Ectodermal cell (in vitro differentiated cells): ENCODE data around the gene ORC2.

Experiments used
- H3K27ac ChIP-seq: 2 replicates; pipeline ENCODE4 v1.7.0; 2013; ENCODE audit warnings: mild to moderate bottlenecking, low read depth, low read length; ENCODE audit not compliant: insufficient read depth, poor library complexity, severe bottlenecking
- H3K27me3 ChIP-seq: 2 replicates; pipeline ENCODE4 v1.7.0; 2013; ENCODE audit warnings: mild to moderate bottlenecking, low read length; ENCODE audit not compliant: insufficient read depth, control insufficient read depth, poor library complexity, severe bottlenecking
- H3K36me3 ChIP-seq: one replicate; pipeline ENCODE4 v1.7.0; 2013; ENCODE audit warnings: low read length; ENCODE audit not compliant: control insufficient read depth, insufficient read depth
- H3K4me1 ChIP-seq: one replicate; pipeline ENCODE4 v1.7.0; 2013; ENCODE audit warnings: low read length; ENCODE audit not compliant: control insufficient read depth, insufficient read depth
- H3K4me3 ChIP-seq: 2 replicates; pipeline ENCODE4 v1.7.0; 2013; ENCODE audit warnings: low read depth, low read length, control low read depth; ENCODE audit not compliant: insufficient read depth
- H3K9me3 ChIP-seq: 2 replicates; pipeline ENCODE4 v1.7.0; 2013; ENCODE audit warnings: mild to moderate bottlenecking, low read length, moderate library complexity; ENCODE audit not compliant: control insufficient read depth
- WGBS, 2 experiments: methylation state at CpG; one replicate each; pipeline ENCODE4 v1.1.7; 2013; ENCODE audit warnings: missing lambda C conversion rate in 2 of 2; 5-methylcytosine and 5-hydroxymethylcytosine counted together

Gene ORC2

DNA sequence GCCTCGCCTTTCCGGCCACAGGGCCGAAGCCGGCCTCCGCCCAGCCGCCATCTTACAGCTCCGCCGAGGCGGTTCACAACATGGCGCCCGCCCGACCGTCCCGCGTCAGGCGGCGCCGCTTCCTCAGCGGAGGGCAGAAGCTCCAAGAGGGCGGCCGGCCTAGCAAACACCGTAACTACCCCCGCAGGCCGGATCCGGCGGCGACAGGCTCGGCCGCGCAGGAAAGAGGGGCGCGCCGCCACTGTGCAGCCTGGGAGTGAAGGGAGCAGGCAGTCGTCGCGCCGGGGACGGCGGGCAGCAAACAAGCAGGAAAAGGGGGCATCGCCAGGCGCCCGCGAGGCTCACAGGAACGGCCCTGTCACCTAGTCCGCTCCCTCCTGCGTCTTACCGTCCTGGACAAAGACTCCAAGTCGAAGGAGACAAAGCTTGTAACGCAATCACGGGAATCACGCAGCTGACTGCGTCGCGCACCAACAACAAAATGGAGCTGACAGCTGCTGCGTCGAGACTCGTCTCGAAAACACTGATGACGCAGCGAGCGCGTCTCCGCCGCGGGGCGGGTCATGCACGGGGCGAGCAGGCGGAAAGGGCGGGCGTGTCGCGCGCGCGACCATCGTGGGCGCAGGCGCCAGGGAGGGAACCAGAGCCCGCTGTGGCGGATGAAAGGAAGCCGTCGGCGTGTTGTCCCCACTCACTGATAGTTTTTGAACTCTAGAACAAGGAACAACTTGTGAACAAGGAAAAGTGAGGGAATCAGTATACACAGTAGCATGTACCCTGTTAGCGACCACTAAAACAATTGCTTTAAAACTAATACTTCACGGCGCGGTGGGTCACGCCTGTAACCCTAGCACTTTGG lies 99.1 kb downstream of the ORC2 start, which contains the start of gene CLK1:
Gene CLK1 (minus strand): TSS at position 483 of the 859 bp plus-strand sequence. CDS start 2,796 bp downstream, outside the sequence.
- peaks cover 8% of the 10 kb centered on the region for H3K36me3 ChIP-seq
- no peaks in the 10 kb centered on the region for H3K27me3 ChIP-seq
- no peaks in the 10 kb centered on the region for H3K9me3 ChIP-seq
- peak within 1 kb of the TSS; percentile 97 for H3K27ac ChIP-seq
- H3K4me3 ChIP-seq = peak within 1 kb of the TSS; percentile 99
- WGBS, 2 experiments = 3% methylated on average over 89 of the region's 89 CpGs
- no peaks in the 10 kb centered on the region for H3K4me1 ChIP-seq

DNA sequence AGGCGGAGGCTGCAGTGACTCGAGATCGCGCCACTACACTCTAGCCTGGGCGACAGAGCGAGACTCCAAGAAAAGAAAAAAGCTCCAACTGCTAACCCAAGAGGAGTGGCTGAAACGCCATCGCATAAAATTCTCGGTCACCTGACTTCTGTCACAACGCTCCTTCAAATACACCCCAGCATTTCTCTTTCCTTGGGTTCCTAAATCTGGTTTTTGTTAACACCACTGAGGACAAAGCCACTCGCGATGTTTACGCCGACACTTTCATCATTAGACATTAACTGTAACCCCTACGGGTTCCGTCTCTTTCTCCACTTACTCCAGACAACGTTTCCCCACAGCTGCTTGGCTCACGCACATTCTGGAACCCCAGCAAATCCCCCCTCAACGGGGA lies 99.7 kb downstream of the ORC2 start:
- Histone ChIP-seq H3K9me3 (no peaks in the 10 kb centered on the region), H3K27ac (peak overlapping the region; percentile 97), H3K4me3 (peak overlapping the region; percentile 99), H3K36me3 (peaks cover 11% of the 10 kb centered on the region), H3K4me1 (no peaks in the 10 kb centered on the region), H3K27me3 (no peaks in the 10 kb centered on the region)
- 0% methylated on average over 19 of the region's 19 CpGs for WGBS, 2 experiments

DNA sequence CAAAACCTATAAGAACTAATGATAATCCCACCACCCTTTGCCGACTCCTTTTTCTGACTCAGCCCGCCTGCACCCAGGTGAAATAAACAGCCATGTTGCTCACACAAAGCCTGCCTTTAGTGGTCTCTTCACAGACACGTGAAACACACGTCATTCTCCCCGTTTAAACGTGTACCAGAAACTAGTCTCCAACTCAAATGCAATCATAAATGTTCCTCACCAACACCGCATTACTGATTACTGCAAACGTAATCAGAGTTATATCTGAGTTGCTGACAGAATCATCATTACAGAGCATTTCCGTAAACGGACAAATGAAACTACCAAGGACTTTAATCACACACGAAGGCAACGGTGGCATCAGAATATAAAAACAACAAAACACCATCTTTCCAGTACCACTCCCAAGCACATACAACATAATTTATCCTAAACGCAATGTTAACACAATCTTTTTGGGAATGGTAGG lies 100.9 kb downstream of the ORC2 start:
- no peaks in the 10 kb centered on the region for H3K4me1 ChIP-seq
- H3K27me3 ChIP-seq = no peaks in the 10 kb centered on the region
- no peak overlapping the region for H3K27ac ChIP-seq
- H3K9me3 ChIP-seq = no peaks in the 10 kb centered on the region
- peak overlapping the region; percentile 99 for H3K4me3 ChIP-seq
- 1% methylated on average over 13 of the region's 13 CpGs for WGBS, 2 experiments
- peaks cover 23% of the 10 kb centered on the region for H3K36me3 ChIP-seq

DNA sequence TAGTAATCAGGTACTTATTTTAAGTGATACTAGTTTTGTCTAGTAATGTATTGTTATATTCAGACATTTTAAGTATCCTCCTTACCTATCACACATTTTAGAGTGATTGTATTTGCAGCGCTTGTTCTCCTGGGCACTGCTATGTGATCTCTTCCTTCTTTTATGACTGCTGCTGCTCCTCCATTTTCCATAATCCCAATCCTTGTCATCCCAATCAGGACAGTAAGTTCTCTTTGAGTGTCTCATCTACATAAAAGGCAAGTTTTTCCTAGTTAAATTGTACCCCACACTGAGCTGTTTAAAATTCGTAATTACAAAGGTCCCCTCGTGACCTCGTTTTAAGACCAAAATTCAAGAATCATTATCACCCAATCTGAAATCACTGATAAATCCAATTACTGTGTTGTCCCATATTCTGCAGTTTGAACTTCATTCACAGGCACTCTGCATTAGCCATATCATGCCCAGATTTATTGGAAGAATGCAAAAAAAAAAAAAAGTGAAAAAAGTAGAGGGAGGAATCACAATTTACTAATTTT lies 101.8 kb downstream of the ORC2 start:
- Histone ChIP-seq H3K27me3 (no peaks in the 10 kb centered on the region), H3K27ac (no peak overlapping the region), H3K9me3 (no peaks in the 10 kb centered on the region), H3K4me3 (peak overlapping the region; percentile 99), H3K4me1 (no peaks in the 10 kb centered on the region), H3K36me3 (peaks cover 32% of the 10 kb centered on the region)
- 54 to 57% methylated on average over 4 of the region's 4 CpGs for WGBS, 2 experiments

DNA sequence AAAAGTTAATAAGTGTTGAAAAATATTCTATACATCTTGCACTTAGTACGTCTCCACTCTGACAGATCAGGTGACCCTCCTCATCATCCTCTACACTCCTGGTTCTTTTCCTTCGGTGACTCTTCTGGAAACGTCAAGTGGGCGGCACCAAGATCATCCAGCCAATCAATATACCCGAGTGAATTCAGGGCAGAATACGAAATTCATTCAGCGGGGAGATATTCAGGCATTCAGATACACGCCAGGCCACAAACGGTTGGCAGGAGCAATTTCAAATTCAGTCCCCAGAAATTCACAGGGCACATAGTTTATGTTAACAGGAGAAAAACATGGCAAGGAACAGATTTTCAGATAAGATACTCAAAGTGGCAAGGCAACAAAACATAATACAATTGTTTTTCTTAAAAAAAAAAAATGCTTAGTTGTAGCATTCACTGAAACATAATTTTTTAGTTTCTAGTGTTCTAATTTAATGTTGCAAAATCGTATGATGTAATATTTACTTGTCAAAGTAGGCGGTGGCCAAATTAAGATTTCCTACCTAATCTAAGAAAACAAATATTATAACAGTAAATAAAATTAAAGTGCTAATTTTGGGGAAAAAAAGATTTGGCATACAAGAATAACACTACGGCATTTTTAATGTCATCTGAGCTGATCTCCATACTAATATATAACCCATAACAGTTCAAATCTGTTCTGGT lies 103.2 kb downstream of the ORC2 start:
- Histone ChIP-seq H3K27ac (no peak overlapping the region), H3K27me3 (no peaks in the 10 kb centered on the region), H3K9me3 (no peaks in the 10 kb centered on the region), H3K4me3 (no peak overlapping the region), H3K4me1 (no peaks in the 10 kb centered on the region), H3K36me3 (peaks cover 43% of the 10 kb centered on the region)
- WGBS, 2 experiments = 94 to 96% methylated on average over 9 of the region's 12 CpGs
